GM18867 (cell line): Measurements from ENCODE around the gene DENND6B.
A peak's percentile ranks its signal among the peaks of the same experiment; 100 is the strongest.
"Not testable (repeated sequence)": the region's sequence is repeated elsewhere in the genome, so short reads cannot be mapped to it uniquely, and the experiment has no call there.

Source experiments
- ATAC-seq: cut with Tn5 transposase; IDR thresholded peaks from one replicate; pipeline ENCODE4 v1.9.1; 2021; ENCODE audit warnings: mild to moderate bottlenecking, moderate library complexity; ENCODE audit not compliant: unreplicated experiment

DENND6B gene

DNA sequence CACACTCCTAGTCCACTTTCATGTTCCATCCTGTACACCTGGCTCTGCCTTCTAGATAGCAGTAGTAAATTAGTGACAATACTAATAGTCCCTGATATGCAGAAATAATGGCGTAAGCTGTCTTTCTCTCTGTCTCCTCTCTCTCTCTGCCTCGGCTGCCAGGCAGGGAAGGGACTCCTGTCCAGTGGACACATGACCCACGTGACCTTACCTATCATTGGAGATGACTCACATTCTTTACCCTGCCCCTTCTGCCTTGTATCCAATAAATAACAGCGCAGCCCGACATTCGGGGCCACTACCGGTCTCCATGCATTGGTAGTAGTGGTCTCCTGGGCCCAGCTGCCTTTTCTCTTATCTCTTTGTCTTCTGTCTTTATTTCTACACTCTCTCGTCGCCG is 53.0 kb downstream of the DENND6B start:
- not testable (repeated sequence) for ATAC-seq

DNA sequence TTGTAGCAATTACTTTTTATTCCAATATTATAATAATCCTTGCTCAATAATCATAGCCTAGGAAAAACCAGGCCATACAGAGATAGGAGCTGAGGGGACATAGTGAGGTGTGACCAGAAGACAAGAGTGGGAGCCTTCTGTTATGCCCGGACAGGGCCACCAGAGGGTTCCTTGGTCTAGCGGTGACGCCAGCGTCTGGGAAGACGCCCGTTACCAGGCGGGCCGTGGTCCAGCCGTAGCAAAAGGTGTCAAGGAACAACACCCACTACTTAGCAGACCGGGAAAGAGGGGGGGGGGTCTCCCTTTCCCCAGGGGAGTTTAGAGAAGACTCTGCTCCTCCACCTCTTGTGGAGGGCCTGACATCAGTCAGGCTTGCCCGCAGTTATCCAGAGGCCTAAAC is 53.5 kb downstream of the DENND6B start:
- ATAC-seq: not testable (repeated sequence)

DNA sequence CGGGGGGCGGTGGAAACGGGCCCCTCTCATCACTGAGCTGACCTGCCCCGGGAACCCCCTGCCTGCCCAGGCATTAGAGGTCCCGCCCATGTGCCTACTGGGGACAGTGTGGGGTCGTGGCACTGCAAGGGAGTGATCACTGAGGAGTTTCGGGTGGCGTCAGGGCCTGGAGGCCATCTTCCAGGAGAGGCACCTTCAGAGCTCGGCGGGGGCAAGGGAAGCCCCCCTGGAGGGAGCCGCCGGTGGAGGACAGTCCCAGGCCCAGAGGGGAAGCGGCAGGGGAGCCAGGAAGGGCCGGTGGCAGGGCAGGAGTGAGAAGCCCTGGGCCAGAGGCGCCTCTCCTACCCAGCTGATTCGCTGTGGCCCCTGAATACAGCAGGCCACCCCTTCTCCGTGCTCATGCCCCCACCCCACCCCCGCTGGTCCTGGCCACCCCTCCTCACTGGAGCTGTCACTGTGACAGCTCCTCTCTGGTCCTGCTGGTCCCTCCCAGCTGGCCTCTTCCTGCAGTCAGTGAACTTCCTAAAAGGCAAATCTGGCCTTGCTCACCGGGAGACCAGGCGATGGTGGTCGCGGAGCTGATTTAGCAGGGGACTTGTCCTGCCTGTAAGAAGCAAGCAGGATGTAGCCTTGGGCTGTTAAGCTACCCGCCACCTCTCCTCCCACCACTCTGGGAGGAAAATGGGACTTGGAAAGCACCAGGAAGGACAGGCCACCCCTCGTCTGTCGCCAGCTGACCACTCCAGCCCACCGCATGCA is 54.6 kb downstream of the DENND6B start:
- ATAC-seq: no peak

DNA sequence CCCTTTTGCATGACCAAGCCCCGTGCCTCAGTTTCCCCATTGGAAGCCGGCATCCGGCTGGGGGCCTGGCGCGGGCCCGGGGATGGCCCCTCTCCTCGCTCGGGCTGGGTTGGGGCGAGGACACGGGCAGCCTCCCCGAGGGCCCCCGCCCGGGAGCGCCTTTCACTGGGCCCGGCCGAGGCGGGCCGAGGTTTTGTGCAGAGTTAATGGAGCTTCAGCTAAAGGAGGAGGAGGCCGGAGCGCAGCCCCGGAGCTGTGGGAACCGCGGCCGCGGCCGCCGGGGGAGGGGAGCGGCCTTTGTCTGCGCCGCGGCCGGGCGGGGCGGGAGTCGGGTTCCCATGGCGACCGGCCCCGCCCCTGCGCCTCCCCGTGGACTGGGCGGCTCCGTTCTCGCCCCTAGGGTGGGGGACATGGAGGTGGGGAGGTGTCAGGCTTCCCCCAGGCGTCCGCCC is 55.3 kb downstream of the DENND6B start:
- no peak for ATAC-seq

DNA sequence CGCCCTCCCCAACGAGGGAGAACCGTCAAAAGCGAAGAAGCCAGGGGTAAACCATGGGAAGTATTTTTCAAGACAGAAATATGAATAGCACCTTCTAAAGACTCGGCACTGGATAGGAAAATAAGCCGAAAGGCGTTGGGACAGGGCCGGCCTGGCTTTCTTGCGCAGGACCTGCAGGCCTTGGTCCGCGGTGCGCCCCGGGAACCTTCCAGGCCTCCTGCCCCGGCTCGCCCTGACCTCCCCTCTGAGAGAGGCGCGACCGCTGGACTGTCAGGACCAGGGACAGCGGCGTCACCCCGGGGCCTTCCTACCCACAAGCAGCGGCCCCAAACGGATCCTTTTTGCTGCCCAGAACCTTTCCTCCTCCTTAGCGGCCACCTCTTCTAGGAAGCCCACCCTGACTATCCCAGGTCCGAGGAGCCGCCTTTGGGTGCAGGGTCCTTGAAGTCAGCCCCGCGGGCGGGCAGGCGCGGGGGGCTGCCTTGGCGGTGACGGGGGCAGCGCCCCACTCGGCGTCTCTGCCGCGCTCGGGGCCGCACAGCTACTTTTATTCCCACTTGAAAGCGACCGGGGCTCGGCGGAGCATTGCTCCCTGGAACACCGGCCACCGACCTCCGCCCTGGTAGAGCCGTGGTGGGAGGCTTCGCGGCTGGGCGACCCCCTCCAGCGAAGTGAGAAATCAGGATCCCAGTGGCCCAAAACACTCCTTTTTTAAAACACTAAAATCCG is 56.0 kb downstream of the DENND6B start:
- ATAC-seq: no peak

DNA sequence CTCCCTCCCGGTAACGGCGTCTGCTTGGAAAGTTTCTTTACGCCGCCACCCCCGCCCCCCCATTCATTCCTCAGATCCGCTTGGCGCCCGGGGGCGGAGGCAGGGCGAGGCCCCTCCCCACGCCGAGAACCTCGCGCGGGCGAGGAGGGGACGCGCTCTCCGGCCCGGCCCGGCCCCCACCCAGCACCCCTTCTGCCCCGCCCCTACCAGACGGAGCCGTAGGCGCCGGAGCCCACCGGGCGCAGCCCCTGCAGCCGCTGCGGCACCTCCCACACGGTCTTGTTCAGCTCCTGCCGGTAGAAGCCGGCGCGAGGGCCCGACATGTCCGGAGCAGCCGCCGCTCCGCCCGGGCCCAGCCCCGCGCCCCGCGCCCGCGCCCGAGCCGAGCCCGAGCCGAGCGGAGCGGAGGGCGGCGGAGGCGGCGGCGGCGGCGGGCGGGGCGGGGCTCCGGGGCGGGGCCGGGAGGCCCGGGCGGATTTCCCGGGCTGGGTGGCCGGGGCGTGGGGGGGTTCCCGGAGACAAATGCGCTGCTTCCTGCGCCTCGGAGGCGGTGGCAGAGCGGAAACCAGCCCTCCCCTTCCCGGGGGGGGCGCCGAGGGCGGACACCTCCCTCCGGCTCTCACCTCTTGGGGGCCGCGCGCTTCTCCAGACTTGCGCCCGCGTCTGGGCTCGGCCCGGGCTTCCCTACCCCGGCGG is 56.7 kb downstream of the DENND6B start, which contains the start of gene MAPK11:
Gene MAPK11 (minus strand): TSS at position 411 of the 696 bp plus-strand sequence. CDS start 88 bp downstream, at position 323.
- ATAC-seq: peak; percentile 29

DNA sequence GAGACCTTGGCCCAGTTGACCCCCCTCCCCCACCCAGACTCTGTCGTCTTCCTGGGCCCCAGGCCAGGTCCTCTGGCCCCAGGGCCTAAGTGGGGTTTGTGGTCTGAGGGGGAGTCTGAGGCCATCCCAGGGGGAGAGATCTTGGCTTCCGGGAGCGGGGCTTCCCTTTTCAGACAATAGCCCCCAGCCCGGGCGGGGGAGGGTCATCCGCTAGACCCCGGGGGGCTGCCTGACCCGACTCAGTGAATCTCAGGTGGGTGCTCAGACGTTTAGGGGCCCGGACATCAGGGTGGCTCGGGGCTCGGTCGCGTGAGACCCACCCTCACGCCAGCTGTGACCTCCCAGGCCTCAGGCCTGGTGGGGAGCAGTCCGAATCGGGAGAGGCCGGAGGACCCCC is 57.2 kb downstream of the DENND6B start:
- peak; percentile 9 for ATAC-seq

DNA sequence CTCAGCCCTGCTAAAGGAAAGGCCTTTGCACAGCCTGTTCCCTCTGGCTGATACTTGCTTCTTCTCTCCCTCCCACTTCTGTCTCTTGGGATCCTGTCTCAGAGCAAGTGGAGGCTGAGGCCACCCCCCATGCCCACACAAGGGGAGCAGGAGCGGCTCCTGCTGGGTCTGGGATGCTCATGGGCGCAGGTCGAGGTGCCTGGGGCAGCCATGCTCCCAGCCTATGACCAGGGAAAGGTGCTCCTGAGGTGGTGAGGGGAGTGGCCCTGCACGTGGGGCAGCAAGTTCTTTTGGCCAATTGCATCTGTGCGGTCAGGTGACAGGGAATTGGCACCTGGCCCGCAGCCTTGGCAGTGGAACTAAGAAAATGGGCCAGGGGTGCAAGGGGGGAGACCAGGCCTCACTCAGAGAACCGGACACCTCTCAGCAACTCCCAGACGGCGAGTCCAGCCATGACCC is 58.1 kb downstream of the DENND6B start:
- no peak for ATAC-seq

DNA sequence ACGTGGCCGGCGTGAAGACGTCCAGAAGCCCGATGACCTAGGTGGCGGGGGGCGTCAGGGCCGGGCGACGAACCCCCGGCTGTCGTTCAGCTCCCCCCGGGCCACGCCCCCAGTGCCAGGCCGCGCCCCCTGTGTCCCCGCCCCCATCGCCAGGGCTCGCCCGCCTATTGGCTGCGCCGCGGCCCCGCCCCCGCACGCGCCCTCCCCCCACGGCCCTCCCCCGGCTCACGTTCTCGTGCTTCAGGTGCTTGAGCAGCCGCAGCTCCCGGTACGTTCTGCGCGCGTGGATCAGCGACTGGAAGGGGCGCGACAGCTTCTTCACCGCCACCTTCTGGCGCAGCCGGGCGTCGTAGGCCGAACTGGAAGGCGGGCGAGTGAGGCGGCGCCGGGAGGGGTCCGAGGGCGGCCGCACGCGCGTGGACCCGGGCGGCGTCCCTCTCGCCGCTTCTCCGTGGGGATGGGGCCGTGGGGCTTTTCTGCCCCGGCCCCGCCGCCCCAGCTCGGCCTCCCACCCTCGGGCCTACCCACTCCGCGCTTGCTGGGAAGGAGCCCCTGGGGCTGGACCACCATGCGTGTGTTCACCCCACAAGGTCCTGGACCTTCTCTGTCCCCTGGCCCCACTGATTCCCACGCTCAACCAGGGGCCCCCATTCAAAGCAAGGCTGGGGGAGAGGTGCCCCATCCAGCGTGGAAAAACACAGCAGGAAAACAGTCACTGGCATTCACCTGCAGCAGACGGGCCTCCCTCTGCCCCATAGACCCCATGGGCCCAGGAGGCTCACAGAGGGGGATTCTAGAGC is 59.0 kb downstream of the DENND6B start:
- ATAC-seq: no peak

DNA sequence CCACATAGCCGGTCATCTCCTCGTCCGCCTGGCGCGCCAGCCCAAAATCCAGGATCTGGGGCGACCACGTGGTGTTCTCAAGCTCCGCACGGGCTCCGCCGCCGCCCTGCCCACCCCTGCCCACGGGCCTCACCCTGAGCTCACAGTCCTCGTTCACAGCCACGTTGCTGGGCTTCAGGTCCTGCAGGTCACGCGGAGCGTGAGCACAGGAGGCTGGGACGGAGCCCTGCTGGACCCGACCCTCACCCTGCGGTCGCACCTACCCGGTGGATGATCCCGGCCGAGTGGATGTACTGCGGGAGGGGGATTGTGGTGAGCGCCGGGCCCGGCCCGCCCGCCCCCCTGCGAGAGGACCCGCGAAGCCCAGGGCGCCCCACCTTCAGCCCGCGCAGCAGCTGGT is 59.8 kb downstream of the DENND6B start:
- no peak for ATAC-seq

DNA sequence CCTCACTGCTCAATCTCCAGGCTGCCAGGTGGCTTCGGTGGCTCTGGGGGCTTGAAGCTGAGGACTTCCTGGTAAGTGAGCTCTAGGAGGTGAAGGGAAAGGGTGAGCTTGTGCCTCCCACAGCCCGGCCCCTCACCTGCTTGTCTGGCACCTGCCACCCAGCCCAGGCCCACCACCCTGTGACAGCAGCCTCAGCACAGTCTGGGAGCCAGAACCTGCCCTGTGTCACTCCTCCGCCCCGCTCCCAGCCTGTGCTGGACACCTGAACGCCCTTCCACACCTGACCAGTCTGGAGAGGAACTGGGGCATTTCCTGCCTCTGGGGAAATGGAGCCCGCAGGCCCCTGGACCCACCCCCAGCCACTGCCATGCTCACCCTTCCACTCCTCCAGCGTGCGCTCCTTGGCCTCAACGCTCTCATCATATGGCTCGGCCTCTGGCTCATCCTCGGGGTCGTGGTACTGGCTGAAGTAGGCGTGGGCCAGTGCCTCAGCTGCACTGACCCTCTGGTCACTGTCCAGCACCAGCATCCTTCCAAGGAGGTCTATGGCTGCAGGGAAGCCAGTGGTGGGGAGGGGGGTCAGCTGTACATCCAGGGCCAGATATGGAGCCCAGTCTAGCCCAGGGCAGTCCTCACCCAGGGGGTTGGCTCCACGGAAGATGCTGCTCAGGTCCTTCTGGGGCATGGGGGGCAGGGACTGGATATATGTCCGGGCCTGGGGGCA is 61.7 kb downstream of the DENND6B start:
- no peak for ATAC-seq

DNA sequence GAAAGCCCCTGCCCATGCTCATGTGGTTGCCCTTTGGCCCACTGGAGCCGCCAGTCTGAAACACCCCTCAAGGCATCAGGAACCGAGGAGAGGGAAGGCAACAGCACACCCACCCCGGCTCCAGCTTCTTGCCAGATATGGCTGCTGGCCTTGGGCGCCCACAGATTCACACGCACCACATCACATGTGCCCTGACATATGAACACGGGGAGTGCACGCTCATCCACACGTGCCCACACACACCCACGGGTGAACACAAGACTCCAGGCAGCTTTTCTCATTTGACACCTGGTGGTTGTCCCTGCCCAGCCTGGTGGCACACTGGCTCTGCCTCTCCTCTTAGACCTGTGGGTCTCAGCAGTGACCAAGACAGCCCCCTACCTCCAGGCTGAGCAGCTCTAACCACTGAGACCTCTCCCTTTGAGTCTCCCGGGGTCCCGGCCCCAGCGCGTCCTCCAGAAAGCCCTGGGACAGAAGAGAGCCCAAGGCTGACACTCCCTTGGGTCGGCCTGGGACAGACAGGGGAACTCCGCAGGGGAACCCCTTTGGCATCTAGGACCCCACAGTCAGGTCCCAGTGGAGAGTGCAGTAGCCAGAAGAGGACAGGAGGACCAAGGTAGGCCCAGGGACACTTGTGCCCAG is 62.6 kb downstream of the DENND6B start:
- no peak for ATAC-seq

DNA sequence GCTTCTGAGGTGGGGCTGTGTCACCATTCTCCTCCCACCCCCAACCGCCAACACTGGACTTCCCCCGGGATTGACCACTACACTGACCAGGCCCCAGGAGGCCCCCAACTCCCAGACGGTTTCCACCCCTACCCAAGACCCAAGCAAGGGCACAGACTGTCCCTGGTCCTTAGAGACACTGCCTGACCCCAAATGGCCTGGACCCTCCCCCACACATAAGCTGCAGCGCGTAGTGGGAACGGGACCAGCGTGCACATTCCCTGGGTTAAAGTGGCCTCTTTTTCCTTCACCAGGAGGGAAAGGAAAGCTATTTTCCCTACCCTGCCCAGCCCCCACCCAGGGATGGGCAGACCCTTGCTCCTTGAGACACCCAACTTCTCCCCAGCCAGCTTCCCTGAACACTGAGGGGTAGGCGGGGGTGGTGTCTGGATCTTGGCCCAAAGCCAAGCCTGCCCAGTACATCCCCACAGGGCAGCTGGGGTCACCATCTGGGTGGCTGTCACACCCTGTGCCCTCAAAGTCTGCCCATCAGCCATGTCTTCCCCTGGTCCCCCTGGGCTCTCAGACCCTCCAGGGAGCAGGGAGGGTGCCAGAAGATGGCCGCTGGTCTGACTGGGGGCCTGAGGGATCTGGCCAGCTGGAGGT is 63.7 kb downstream of the DENND6B start:
- no peak for ATAC-seq

DNA sequence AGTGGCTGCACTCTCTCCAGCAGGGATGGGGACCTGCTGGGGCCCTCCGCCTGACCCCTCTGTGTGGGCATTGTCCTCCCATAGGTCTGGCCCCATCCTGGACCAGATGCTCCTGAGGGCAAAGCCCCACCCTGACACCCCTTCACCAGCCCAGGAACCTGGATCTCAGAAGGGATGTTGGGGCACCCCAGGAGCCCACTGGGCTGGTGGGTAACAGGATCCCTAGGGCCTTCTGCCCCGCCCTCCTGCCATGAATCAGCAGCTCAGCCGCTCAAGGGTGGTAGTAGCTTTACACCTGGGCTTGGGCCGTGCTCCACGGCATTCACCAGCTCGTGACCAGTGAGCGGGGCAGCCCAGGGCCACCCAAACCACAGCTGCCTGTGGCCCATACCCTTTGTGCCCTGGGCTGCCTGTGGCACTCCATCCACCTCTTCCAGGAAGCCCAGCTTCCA is 64.3 kb downstream of the DENND6B start:
- ATAC-seq: no peak

DNA sequence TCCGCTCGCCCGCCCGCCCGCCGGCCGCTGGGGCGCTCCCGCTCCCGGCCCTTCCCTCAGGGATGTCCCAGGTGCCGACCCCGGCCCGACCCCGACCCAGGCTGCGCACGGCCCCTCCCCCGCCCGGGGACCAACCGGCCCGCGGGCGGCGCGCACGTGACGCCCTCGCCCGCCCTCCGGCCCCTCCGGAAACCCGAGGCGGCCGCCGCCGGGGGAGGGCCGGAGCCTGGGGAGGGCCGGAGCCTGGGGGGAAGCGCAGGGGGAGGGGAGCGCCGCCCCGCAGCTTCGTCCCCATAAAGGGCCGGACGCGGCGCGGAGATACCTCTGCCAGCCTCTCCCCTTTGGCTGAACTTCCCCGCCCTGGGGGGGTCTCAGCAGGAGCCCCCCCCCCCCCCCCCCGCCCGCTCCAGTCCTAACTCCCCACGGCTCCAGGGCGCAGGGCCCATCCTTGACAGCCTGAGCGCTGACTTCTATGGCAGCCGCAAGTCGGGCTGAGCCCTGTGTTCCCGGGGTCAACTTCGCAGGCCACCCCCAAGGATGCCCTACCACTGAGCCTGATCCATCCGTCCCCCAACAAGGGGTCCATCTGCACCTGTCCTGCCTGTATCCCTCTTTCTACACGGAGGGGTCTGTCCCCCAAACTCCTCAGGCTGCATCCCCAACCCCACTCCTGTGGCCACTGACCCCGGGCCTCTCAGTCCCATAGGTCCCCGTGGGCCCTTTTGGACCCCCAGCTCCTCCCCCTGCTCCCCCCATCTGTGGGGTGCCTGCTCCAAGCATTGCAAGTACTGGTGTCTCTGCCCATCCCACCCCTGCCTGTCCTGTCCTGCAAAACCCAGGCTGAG is 65.0 kb downstream of the DENND6B start, which contains the start of gene MAPK12:
Gene MAPK12 (minus strand): TSS at position 69 of the 845 bp plus-strand sequence. CDS start 174 bp downstream, outside the sequence.
- no peak for ATAC-seq

DNA sequence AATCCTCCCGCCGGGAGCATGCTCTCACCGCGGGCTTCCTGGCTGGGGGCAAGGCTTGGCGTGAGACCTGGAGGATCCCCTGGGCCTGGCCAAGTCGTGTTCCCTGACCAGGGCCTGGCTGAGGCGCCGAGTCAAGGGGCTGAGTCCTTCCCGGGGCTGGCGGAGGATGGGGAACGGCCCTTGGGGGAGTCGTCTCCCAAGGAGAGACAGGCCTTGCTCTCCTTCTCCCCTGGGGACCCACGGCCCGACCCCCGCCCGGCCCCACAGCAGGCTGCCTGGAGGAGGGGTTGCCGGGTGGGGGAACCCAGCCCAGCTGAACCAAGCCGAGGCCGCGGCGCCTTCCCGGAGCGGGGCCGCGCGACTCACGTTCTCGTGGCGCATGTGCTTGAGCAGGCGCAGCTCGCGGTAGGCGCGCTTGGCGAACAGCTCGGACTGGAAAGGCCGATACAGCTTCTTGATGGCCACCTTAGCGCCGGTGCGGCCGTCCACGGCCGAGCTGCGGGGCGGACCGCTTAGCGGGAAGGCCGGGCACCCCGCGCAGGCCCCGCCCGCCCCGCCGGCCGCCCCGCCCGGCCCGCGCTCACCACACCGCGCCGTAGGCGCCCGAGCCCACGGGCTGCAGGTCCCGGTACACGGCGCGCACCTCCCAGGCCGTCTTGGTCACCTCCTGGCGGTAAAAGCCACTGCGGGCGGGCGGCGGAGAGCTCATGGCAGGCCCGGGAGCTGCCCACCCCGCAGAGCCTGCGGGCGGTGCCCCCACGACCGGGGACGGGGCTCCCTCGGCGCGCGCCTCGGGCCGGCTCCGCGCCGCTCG is 65.8 kb downstream of the DENND6B start:
- ATAC-seq: no peak

DNA sequence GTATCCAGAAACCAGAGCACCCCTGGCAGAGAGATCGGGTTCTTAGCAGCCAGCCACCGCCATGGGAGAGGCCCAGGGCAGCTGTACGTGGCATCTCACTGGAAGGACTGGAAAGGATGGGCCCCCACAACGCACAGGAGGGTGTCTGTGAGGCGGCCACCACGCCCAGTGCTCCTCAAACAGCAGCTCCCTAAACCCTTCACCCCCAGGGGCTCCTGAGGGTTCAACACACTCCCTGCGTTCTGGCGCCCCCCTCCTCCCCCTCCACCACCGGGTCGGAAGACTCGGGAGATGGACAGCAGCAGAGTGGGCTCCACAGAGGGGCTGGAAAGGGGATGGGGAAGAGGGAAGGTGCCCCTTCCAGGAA is 66.4 kb downstream of the DENND6B start:
- ATAC-seq: no peak
